Measurements from ENCODE around the gene CALD1.

DNA sequence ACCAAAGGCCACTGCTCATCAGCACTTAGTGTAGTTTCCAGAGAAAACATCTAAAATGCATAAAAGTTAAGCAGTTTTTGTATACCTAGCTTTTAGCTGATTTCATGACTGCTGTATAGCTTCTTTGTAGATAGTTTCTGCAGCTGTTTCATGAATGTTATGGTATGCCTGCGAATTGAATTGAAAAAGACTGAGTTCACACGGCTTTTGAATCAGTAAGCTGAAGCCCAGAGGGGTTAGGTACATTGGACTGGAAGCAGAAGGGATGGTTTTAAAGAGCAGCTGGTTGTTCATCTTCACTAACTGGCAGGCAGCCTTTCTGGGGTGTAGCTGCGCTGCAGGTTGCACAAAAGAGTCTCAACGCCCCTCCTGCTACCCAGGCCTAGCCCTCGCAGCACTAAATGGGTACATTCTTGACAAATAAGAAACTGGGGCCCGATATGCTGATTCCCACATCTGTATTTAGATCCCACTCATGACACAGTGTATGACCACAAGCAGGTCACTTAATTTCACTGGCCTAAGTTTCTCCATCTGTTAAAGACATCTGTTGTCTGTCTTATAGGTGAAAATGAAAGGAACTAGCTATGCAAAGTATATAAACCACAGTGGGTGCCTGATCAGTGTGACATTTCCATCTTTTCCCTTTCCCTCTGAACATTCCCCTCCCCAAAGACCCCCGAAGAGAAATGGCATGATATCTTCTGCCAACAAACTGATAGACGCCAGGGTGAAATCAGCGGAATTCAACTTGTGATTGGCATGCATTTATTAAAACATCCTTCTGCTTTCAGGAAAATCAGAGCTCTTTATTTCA lies 120.9 kb downstream of the CALD1 start:
- TF ChIP-seq POLR2A (IDR thresholded peaks at IDR 0.05) (no peak), POLR2AphosphoS5 (IDR thresholded peaks at IDR 0.05) (no peak)
- TF ChIP-seq, protein P1, sequence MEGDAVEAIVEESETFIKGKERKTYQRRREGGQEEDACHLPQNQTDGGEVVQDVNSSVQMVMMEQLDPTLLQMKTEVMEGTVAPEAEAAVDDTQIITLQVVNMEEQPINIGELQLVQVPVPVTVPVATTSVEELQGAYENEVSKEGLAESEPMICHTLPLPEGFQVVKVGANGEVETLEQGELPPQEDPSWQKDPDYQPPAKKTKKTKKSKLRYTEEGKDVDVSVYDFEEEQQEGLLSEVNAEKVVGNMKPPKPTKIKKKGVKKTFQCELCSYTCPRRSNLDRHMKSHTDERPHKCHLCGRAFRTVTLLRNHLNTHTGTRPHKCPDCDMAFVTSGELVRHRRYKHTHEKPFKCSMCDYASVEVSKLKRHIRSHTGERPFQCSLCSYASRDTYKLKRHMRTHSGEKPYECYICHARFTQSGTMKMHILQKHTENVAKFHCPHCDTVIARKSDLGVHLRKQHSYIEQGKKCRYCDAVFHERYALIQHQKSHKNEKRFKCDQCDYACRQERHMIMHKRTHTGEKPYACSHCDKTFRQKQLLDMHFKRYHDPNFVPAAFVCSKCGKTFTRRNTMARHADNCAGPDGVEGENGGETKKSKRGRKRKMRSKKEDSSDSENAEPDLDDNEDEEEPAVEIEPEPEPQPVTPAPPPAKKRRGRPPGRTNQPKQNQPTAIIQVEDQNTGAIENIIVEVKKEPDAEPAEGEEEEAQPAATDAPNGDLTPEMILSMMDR (IDR thresholded peaks at IDR 0.05), result no peak
